Inferior parietal cortex (tissue), 1 donor: ENCODE data around the gene OSTM1.

Experiments used
- DNase-seq: peaks from one replicate; pipeline ENCODE4 v3.0.0-alpha.2; 2016; ENCODE audit errors: extremely low spot score

The OSTM1 gene, protein sequence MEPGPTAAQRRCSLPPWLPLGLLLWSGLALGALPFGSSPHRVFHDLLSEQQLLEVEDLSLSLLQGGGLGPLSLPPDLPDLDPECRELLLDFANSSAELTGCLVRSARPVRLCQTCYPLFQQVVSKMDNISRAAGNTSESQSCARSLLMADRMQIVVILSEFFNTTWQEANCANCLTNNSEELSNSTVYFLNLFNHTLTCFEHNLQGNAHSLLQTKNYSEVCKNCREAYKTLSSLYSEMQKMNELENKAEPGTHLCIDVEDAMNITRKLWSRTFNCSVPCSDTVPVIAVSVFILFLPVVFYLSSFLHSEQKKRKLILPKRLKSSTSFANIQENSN

DNA sequence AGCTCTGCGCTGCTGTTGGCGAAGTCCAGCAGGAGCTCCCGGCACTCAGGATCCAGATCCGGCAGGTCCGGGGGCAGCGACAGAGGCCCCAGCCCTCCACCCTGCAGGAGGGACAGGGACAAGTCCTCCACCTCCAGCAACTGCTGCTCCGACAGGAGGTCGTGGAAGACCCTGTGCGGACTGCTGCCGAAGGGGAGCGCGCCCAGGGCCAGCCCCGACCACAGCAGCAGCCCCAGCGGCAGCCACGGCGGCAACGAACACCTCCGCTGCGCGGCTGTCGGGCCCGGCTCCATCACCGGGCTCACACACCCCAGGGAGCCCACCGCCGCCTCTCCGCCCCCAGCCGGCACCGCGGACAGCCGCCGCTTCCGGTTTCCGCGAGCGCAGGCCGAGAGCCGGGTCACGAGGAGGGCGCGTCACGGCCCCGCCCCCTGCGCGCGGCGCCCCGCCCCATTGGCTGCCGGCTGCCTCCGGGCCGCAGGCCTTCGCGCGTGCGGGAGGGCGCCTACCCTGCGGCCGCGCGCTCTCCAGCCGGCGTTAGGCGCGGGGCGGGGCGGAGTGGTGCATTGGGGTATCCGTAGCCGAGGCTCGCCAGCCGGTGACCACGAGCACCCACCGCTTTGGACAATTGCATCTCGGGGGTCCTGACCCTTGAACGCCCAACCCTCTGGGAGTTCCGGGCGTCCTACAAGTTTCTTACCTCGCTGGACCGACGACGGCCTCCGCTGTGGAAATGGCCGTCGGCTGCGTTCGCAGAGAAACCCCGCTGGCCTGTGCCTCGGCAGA, at the start of gene OSTM1:
TSS of gene OSTM1 (minus strand) at position 383 of the 786 bp plus-strand sequence. CDS start at position 293, 90 bp downstream.
- peak; percentile 82 for DNase-seq

DNA sequence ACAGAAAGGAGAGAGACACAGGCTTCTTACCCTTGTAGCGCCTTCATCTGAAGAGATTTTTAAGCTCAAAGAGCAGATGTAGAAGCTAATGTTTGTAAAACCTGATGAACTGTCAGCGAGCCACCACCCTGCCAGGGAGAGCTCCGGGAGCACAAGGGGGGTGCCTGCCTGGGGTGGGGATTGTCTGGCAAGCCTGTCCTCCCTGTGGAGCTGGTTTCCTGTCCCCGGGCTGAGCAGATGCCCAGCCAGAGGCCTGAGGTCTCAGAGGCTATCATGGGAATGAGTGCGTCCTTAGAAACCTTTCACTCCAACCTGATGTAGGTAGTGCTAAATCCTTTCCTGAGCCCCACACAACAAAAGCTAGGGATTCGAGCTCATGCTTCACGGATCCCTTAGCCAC, 49.4 kb upstream of the OSTM1 start:
- DNase-seq = no peak

DNA sequence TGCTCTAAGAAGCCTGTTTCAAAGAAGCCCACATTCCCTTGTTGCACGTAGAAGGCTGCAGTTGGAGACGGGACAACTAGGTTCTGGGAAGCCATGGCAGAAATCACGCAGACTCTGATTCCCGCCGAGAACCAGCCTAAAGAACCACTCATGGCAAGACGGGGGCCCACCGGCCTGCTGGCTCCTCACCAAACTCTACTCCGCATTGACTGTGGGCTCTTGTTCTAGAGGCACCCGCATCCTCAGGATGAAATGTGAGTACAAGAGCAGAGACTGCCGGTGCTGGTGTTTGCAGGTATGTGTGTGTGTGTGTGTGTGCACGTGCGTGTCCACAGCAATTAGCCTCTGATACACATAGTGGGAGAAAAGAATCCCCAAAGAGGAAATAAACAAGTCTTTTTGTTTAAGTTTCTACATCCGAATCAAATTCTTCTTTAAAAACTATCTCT, 49.0 kb upstream of the OSTM1 start:
- no peak for DNase-seq

DNA sequence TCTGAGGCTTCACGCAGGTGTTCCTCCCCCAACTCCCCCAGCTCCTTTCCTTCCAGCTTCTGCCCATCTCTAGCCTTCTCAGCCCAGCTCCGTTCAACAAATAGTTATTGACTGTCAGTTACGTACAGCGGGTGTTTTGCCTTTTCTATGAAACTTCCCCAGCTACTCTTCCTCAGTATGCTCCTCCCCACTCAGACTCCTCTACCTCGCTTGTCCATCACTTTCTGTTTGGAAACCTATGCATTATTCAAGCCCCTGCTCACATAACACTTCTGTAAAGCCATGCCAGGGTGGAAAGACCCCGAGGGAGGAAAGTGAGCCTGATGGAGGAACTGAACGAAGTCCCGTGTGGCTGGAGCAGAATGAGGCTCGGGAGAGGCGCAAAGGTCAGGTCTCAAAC, 47.1 kb upstream of the OSTM1 start:
- no peak for DNase-seq

DNA sequence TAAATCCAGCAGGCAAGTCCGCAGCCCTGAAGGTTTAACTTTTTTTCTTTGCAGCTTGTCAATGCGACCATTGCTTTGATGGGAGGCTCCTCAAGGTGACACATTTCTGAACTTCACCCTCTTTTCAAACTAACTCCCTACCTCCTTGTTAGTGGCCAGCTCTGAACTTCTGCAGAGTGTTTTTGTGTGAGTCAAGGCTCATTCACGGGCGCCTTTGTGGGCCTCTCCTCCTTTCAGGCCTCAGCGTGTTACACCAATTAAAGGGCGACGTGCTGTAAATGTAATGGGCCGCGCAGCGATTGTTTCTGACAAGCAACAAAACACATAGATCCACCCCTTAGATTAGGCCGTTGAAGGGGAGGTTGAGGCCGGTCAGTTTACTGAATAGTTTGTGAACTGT, 45.8 kb upstream of the OSTM1 start:
- DNase-seq = no peak

DNA sequence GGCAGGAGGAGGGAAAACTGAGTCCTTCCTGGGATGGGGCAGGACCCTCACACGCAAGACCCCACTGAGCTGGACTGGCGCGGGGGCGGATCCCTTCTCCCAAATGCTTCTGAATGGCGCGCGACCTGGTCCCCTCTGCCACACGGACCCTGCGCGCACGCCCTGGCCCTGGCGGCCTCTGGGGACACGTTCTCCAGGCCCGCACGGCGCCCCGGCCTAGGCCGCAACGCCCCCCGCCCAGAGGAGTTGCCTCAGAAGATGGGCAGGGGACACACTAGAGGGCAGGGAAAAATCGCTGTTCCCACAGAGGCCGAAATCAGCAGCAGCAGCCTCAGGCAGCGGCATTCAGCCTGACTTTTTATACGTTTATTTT, 45.2 kb upstream of the OSTM1 start:
- DNase-seq = no peak

DNA sequence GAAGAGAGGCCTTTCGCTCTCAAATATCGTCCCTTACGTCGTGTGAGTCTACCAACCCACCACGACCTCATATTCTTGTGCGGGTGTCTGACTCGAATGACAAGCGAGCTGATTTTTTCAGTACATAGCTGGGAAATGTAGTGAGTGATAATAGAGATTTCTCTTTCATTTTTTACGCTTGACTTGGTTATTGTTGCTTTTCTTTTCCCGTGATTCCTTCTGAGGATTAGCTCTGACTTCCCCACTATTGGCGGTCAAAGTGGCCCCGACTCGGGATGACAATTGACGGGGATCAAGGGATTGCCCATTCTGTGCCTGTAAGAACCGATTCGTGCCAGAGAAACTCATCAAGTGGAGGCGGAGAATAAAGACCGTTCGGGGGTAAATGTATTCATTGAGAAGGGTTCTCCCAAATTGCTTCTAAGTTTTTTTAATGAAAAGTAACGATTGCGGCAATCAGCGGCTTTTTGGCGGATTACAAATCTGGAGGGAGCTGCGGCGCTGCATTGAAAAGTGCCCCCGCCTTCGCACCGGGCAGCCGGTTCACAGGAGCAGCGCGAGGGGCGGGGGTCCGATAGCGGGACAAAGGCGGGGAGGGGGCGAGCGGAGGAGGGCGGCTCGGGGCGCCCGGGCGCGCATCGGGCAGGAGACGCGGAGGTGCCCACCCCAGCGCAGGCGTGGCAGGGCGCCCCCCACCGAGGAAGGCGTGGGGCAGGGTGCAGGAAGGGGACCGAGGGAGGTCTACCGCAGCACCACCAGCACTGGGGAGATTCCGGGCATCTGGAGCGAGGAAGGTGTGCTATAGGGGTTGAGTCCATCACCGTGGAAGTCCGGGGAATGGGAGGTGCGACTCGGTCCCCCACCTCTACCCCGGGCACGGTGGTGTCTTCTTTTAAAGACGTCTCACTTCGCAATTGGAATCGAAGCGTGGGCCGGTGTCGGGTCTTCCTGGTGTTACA, 44.5 kb upstream of the OSTM1 start:
- peak; percentile 8 for DNase-seq

DNA sequence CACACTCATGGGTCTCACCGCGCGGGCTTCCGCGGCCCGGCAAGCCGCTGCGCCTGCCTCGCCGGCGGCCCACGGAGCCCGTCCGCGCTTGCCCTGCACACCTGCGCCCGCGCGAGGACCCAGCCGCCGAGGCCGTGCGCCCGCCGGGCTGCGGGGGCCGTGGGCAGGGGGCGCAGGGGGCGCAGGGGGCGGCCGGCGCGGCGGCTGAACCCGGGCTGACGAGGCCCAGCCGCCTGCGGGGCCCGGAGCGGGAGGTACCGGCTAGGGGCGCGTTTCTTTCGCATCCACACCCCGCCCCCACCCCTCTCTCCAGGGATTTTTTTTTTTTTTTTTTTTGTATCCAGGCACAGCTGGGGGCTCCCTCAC, 43.8 kb upstream of the OSTM1 start:
- DNase-seq = no peak

DNA sequence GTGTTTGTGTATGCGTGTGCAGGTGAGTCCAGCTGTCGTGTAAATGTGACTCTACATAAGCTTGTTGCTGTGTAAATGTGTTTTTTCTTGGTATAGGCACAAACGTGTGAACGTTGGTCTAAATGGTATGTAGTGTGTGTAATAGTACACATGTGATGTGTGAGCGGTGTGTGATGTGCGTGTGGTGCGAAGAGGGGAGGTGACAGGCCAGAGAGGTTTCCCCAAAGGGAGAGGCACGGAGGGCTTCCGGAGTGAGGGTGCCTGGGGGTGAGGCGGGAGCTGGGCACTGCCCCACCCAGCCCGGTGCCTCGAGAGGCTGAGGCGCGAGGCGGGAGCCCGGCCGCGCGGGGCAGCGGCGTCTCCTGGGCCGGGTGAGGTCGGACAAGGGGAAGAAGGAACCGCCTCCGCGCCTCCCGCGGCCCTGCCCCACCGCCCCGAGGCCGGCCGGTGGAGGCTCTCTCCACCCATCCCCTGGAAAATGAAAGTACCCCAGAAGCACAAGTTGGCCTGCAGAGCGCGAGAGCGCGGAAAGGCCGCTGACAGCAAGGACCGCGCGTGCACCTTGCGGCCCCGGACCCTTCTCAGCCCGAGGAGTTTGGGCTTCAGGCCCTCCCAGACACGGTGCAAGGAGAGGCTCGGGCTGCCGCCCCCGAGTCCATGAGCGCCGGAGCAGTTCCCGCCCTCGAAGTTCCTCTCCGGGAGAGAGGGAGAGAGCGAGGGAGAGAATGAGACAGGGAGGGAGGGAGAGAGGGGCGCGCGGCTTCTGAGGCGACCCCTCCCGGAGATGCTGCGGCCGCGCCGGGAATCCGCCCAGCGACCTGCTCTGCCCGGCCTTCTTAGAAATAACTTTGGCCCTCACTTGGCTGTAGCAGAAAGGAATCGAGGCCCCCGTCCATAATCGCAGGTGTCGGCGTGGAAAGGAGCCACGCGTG, 43.2 kb upstream of the OSTM1 start:
- DNase-seq = no peak

DNA sequence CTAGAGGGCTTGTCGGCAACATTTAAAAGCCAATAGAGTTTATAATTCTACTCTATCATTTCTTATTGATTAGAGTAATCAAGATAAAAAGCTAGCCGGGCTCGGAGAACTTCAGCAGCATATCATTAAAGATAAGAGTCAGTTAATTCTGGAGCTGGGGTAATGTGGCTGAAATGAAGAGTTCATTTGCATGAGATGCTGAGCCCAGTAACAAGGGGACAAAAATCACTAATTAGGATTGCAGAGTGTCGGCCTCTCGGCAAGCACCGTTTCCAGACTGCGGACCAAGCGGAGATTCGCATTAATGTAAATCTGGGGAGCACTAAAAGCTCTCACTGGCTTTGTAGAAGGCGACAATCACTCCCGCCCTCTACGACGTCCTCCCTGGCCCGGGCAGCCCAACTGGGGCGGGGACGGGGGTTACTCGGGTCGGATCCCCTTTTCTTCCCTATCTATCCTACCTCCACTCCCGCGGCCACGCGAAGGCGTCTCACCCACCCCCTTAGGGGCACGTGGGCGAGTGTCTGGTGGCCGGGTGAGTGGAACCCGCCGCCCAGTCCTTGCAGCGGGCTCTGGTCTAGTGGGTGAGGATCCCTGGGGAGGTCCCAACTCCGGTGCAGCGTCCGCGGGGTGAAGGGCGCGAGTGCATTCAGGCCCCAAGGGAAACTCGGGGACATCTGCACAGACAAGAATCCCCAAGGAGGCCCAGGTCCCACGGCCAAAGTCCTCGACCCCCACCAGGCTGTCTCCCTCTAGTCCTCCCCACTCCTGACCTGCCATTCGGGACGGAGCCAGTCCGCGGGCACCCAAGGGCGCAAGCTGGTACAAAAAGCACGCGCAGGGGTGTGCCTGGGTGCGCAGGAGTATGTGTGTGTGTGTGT, 42.2 kb upstream of the OSTM1 start:
- DNase-seq = no peak

DNA sequence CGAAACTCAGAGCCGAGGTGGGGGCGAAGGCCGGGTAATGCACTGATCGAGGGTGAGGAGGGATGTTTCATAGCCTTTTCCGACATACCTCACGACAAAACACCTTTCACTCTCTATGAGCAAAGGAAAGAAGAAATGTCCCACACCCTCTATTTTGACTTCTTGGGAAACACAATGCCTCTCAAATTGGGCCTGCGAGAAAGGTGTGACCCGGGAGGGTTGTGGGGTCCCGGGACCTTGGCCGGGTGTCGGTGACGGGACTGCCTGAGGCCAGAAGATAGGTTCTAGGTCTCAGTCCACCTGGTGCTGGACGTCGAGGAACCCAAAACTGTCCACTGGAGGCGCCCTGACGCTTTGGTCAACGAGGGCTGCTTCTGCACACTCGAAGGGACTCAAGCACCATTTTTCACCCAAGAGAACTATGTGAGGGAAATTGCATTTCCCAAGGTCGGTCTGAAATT, 41.1 kb upstream of the OSTM1 start:
- no peak for DNase-seq

DNA sequence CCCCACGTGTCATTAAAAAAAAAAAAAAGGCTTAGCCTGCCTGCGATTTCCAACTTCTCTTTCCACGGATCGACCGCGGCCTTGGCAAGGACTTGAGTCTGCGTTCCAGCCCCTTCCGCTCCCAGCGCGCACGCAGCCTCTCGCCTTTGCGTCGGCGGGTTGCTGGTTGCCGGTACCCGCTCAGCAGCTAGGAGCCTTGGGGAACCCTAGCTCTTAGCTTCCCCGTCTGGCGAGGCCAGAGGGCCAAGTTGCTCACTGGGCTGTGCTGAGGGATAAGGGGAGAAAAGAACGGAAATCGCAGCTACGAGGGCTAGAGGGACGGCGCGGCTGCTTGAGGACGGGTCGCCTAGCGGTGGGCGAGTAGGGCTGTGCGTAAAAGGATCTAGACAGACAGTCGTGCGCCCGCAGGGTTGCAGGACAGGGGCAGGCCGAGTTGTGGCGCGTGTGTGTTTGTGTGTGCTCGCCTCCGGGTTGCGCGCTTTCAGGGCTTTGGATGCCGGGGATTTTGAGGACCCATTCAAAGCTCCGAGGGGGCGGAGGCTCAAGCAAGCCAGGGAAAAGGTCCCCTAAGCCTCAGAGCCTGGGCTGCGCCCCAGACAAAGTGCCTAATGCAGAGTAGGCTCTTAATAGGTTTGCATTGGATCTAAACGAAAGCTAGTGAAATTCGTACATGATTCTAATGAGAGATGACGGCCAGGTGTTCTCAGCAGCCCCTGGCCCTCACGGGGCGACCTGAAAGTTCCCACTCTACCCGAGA, 40.5 kb upstream of the OSTM1 start:
- DNase-seq = peak; percentile 8

DNA sequence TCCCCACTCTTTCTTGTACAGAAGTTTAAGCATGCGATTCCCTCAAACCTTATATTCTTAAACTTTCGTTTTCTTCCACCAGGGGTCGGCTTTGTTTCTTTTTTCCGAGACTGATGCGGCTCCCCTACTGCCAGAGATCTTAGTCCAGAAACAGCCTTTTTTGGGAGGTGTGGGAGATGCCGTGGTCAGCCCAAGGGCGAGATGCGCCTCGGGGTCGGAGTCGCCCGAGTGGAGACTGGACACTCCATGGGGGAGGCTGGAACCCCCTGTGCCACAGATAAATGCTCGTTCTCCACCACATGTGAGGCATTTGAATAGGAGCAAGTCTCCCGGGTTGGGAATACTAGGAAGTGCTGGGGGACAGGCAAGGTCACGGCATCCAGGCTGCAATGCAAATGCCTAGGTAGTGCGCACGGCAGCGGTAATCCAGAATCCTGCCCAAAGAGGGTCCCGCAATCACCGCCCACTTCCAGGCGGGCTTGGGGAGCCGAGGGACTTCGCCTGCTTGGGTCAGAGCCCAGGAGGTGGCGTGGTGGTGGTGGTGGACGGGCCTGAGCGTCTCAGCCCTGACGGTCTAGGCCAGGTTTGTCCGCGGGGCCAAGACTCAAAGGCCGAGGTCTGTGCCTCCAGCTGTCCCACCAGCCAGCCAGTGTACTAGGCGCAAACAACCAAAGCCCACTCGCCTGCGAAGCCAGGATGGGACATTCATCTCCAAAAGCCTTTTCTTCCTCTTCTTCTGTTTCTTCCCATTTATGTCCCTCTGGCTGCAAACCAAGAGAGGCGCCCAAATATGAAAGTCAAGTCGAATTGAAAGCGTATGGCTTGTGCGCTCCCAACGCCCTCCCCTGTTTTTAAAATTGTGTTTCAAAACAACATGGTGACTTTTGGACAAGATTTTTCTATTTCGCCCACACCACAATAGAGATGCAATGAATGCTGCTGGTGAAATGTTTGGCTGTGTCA, 39.3 kb upstream of the OSTM1 start:
- peak; percentile 83 for DNase-seq

DNA sequence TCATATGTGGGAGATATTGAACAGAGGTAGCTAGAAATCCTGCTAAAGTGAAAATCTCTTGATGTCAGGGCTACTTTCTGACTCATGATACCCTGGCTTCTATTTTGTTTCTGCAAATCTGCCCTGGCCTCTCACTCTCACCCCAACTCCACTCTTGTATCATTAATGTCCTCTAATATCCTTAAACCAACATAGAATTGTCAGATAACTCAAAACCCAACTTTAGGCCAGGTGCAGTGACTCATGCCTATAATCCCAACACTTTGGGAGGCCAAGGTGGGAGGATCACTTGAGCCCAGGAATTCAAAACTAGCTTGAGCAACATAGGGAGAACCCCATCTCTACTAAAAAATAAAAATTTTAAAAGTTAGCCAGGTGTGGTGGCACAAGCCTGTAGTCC, 33.8 kb upstream of the OSTM1 start:
- no peak for DNase-seq

DNA sequence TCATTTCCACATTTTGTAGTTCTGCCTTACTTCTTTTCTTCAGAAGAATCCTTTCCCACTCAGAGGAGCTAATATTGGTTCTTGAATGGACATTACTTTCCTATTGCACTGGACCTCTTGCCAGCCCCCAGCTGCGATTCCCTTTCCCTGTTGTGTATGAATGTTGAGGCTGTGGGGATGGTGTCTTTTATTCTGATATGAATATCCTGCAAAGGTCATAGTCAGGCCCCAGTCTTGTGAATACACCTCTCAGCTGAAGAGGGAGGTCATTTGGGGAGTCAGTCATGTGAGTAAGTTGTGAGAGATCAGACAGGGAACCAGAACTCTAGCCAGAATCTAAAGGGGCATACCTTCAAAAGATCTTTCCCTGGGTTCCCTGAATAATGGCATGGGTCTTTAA, 32.6 kb upstream of the OSTM1 start:
- DNase-seq = no peak

DNA sequence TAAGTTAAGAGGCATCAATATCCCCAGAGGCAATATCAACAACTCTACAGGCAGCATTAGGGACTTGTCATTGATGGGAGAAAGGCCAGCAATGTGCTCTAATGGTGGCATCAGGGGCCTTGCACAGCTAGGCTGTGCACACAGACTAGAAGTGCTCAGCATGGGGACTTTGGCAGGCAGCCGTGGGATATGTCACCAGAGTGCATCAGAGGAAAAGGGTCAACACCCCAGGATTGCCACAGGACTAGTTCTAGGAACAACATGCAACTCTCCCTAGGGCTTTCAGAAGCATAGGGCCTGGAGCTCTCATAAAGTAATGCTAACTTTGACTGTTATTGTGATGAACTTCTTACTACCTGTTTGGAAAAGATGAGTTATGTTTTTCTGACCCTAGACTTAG, 32.2 kb upstream of the OSTM1 start:
- DNase-seq = no peak

DNA sequence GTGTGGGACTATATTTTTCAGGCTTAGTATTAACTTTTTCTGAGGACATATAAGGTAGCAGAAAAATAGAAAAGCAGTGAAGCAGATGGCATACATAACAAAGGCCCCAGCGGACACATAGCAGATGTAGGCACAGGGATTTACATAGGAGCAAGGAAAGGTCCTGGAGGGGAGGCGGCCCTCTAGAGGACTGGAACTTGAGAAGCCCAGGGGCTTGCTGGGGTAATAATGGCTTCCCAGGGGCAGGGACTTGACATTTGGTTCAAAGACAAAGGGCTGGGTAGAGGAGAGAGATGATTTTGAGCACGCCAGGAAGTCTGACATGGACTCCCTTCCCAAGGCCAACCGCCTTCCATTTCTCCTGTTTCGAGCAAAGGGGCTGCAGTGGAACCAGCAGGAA, 31.7 kb upstream of the OSTM1 start:
- DNase-seq = no peak

DNA sequence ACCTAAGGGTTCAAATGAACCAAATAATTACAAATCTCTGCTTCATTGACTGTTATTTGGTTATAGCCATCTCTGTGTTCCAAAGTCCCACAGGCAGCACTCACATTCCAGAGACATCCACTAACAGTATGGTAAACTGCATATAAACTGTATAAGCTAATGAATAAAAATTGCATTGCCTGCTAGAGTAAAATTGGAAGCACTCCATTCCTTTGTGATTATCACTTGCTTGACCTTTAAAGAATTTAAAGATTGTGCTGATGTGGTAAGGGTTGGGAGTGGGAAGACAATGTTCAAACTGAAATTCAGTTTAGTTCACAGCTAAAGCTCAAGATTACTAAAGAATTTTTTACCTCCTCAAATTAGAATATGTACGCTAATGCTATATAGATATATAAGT, 31.0 kb upstream of the OSTM1 start:
- DNase-seq = no peak
